ENCODE measurements around the gene PSMB8.
"Not testable (repeated sequence)": the region's sequence is repeated elsewhere in the genome, so short reads cannot be mapped to it uniquely, and the experiment has no call there.

Gene PSMB8

GRCh38 chr6:32843979-32844838, at the start of gene PSMB8:
Gene PSMB8, minus strand, starts transcription at chr6:32844047. Its CDS starts 51 bp downstream, at chr6:32843996.
- peak; percentile 97 for DNase-seq

- no peak for DNase-seq
Observed at GRCh38 chr6:32890831-32891230, 47.0 kb upstream of the PSMB8 start.

GRCh38 chr6:32889533-32889932, 45.7 kb upstream of the PSMB8 start:
- DNase-seq = no peak

GRCh38 chr6:32888576-32888975, 44.7 kb upstream of the PSMB8 start:
- no peak for DNase-seq

GRCh38 chr6:32887616-32888015, 43.8 kb upstream of the PSMB8 start:
- DNase-seq = no peak

- DNase-seq = no peak
Observed at GRCh38 chr6:32886681-32887383, 43.0 kb upstream of the PSMB8 start.

GRCh38 chr6:32885698-32886286, 41.9 kb upstream of the PSMB8 start:
- DNase-seq = no peak

- DNase-seq = no peak
Observed at GRCh38 chr6:32883789-32884188, 39.9 kb upstream of the PSMB8 start.

GRCh38 chr6:32882879-32883250, 39.0 kb upstream of the PSMB8 start:
- DNase-seq = no peak

GRCh38 chr6:32880962-32881361, 37.1 kb upstream of the PSMB8 start:
- not testable (repeated sequence) for DNase-seq

- DNase-seq = no peak
Observed at GRCh38 chr6:32879691-32880090, 35.8 kb upstream of the PSMB8 start.

- no peak for DNase-seq
Observed at GRCh38 chr6:32876603-32877002, 32.8 kb upstream of the PSMB8 start.

- not testable (repeated sequence) for DNase-seq
Observed at GRCh38 chr6:32873947-32874346, 30.1 kb upstream of the PSMB8 start.

- peak; percentile 81 for DNase-seq
Observed at GRCh38 chr6:32868257-32868788, 24.5 kb upstream of the PSMB8 start.

- no peak for DNase-seq
Observed at GRCh38 chr6:32867554-32868256, 23.9 kb upstream of the PSMB8 start.

- DNase-seq = no peak
Observed at GRCh38 chr6:32867022-32867477, 23.2 kb upstream of the PSMB8 start.

GRCh38 chr6:32865724-32866443, 22.0 kb upstream of the PSMB8 start:
- no peak for DNase-seq

GRCh38 chr6:32862725-32863124, 18.9 kb upstream of the PSMB8 start:
- DNase-seq = no peak

- DNase-seq = no peak
Observed at GRCh38 chr6:32860674-32861073, 16.8 kb upstream of the PSMB8 start.

- no peak for DNase-seq
Observed at GRCh38 chr6:32858194-32858593, 14.3 kb upstream of the PSMB8 start.

- no peak for DNase-seq
Observed at GRCh38 chr6:32857156-32857891, 13.5 kb upstream of the PSMB8 start.
